SK-N-SH (cell line): Measurements from ENCODE around the gene PCGF3.

Source experiments
- CTCF ChIP-seq: fragments of 200-600 bp; sonication (generic); IDR thresholded peaks from 2 replicates; pipeline ENCODE4 v1.6.1; 2017; ENCODE audit warnings: antibody characterized with exemption, mild to moderate bottlenecking, moderate library complexity
- EZH2phosphoT487 ChIP-seq: fragments of 200-600 bp; sonication (generic); IDR thresholded peaks from 2 replicates; pipeline ENCODE4 v1.6.1; 2017; ENCODE audit warnings: low read depth, mixed run types, mild to moderate bottlenecking, antibody characterized with exemption, moderate library complexity, borderline replicate concordance
- JUND ChIP-seq: IDR thresholded peaks from 2 replicates; pipeline ENCODE4 v1.4.0; 2012
- MXI1 ChIP-seq: IDR thresholded peaks from 2 replicates; pipeline ENCODE4 v1.6.1; 2012; ENCODE audit warnings: mild to moderate bottlenecking, low read depth, low read length, improper control_type of control experiment
- POLR2AphosphoS5 ChIP-seq: IDR thresholded peaks from 2 replicates; pipeline ENCODE4 v1.6.1; 2012; ENCODE audit warnings: low read depth, low read length
- RAD21 ChIP-seq: IDR thresholded peaks from 2 replicates; pipeline ENCODE4 v1.6.1; 2012; ENCODE audit warnings: mild to moderate bottlenecking, low read length
- TAF1 ChIP-seq: IDR thresholded peaks from 2 replicates; pipeline ENCODE4 v1.6.1; 2012; ENCODE audit warnings: low read depth, mild to moderate bottlenecking, low read length, moderate library complexity, borderline replicate concordance
- TF ChIP-seq, protein P1 (sequence below): IDR thresholded peaks from 2 replicates; pipeline ENCODE4 v1.4.0; 2012; ENCODE audit warnings: low read depth, borderline replicate concordance
- TF ChIP-seq, protein P2 (sequence below): IDR thresholded peaks from 2 replicates; pipeline ENCODE4 v1.4.0; 2012; ENCODE audit warnings: low read depth, borderline replicate concordance

GRCh38 chr4:776743-777441, 71.3 kb downstream of the PCGF3 start:
- TF ChIP-seq CTCF (no peak), RAD21 (no peak), EZH2phosphoT487 (no peak), JUND (no peak), MXI1 (no peak), POLR2AphosphoS5 (no peak), TAF1 (no peak)
- TF ChIP-seq, protein P1, sequence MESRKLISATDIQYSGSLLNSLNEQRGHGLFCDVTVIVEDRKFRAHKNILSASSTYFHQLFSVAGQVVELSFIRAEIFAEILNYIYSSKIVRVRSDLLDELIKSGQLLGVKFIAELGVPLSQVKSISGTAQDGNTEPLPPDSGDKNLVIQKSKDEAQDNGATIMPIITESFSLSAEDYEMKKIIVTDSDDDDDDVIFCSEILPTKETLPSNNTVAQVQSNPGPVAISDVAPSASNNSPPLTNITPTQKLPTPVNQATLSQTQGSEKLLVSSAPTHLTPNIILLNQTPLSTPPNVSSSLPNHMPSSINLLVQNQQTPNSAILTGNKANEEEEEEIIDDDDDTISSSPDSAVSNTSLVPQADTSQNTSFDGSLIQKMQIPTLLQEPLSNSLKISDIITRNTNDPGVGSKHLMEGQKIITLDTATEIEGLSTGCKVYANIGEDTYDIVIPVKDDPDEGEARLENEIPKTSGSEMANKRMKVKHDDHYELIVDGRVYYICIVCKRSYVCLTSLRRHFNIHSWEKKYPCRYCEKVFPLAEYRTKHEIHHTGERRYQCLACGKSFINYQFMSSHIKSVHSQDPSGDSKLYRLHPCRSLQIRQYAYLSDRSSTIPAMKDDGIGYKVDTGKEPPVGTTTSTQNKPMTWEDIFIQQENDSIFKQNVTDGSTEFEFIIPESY = no peak
- TF ChIP-seq, protein P2, sequence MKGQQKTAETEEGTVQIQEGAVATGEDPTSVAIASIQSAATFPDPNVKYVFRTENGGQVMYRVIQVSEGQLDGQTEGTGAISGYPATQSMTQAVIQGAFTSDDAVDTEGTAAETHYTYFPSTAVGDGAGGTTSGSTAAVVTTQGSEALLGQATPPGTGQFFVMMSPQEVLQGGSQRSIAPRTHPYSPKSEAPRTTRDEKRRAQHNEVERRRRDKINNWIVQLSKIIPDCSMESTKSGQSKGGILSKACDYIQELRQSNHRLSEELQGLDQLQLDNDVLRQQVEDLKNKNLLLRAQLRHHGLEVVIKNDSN = no peak
